B cell (primary cell): ENCODE results near the gene ODAM.

Experiments used
- EZH2 ChIP-seq: IDR thresholded peaks from 2 replicates; pipeline ENCODE4 v1.6.1; 2012; ENCODE audit warnings: borderline replicate concordance, low read depth, mild to moderate bottlenecking, moderate library complexity, low read length; ENCODE audit not compliant: insufficient read depth, poor library complexity, severe bottlenecking
- TF ChIP-seq, protein P1 (sequence below): fragments of 200-600 bp; IDR thresholded peaks from one replicate; pipeline ENCODE4 v1.8.0; 2022; ENCODE audit warnings: antibody characterized with exemption, mild to moderate bottlenecking

DNA sequence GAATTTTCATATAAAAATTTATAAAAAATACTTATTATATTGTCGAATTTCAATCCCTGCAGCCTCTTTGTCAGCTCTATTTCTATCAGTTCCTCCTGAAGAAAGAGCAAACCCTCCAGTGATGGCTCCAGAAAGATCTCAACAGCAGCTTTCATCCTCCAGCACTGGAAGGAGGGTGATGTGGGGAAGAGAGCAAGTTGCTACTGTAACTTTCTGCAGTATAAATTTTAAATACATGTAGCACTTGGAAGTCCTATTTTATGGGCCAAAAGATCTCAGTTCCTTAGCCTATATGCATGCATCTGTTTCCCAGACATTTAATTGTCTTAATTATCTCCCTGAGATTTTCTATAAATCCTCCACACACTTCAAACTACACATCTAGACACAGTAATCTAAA is 13.7 kb upstream of the ODAM start:
- TF ChIP-seq, protein P1, sequence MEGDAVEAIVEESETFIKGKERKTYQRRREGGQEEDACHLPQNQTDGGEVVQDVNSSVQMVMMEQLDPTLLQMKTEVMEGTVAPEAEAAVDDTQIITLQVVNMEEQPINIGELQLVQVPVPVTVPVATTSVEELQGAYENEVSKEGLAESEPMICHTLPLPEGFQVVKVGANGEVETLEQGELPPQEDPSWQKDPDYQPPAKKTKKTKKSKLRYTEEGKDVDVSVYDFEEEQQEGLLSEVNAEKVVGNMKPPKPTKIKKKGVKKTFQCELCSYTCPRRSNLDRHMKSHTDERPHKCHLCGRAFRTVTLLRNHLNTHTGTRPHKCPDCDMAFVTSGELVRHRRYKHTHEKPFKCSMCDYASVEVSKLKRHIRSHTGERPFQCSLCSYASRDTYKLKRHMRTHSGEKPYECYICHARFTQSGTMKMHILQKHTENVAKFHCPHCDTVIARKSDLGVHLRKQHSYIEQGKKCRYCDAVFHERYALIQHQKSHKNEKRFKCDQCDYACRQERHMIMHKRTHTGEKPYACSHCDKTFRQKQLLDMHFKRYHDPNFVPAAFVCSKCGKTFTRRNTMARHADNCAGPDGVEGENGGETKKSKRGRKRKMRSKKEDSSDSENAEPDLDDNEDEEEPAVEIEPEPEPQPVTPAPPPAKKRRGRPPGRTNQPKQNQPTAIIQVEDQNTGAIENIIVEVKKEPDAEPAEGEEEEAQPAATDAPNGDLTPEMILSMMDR = no peak
- TF ChIP-seq EZH2 = no peak
